GM18498 (cell line): ENCODE results near the gene FBXL14.
"Not testable (repeated sequence)": the region's sequence is repeated elsewhere in the genome, so short reads cannot be mapped to it uniquely, and the experiment has no call there.

Source experiments
- ATAC-seq: cut with Tn5 transposase; IDR thresholded peaks from one replicate; pipeline ENCODE4 v1.9.1; 2021; ENCODE audit warnings: mild to moderate bottlenecking, moderate library complexity; ENCODE audit not compliant: unreplicated experiment

The FBXL14 gene

DNA sequence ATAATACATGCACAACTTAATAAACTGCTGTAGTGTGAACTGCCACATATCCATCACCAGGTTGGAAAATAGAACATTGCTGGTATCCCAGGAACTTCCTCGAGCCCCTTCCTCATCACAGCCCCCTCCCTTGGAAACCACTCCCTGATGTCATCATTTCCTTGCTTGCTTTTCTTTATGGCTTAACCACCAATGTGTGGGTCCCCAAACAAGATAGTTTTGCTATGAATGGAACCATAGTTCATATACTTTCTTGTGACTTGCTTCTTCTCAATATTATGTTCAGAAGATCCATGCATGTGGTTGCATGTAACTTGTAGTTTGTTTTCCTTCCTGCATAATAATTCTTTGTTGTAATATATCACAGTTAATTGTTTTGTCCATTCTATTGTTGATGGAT lies 25.7 kb upstream of the FBXL14 start:
- ATAC-seq, result no peak

DNA sequence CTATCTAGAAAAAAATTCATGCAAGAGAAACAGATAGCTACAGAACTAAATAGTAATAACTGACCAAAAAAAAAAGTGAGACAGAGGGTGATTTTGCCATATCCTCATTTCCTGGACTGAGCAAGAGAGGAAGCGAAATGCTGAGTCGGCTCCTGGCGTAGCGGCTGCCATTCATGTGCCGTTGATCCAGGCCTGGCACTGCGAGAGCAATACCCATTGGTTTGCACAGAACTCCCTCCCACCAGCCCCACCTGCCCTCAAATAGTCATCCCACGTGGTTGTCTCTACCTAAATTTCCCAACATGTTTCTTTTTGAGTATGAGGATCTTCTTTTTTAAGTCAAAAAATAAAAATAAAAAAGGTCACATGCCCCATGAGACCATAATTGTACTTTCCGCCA lies 25.2 kb upstream of the FBXL14 start:
- ATAC-seq, result peak; percentile 50

DNA sequence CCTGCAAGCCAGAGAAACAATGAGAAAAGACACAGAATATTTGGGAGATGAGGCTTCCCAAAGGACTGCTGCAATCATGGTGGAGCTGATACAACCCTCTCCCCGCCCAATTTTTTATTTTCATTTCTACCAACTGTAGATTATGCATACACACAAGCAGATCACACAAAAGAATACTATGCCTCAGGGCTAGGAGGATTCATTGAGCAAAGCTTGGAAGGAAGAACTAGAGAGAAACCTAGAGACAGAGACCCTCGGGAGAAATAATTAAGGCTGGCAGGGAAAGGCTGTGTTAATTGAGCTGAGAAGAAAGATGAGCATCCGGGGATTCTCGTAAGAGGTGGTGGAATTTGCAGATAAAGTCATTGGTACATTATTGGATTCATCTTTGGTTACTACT lies 24.8 kb upstream of the FBXL14 start:
- ATAC-seq, result no peak

DNA sequence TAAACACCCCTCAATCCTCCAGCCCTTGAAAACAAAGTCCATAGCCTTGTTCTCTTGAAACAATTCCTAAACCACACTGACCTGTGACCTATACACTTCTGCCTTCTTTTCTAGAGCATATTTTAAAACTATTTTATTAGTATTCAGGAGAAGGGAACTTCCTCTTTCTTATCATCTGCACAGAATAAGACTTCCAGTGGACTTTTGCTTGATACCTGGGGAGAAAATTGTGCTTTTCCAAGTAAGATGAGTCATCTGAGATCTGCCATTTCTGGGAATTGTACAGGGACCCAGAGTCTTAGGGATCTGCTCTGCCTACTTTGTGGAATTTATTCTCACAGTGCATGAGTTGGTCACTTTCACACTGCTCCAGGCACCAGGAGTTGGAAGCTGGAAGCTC lies 24.1 kb upstream of the FBXL14 start:
- no peak for ATAC-seq

DNA sequence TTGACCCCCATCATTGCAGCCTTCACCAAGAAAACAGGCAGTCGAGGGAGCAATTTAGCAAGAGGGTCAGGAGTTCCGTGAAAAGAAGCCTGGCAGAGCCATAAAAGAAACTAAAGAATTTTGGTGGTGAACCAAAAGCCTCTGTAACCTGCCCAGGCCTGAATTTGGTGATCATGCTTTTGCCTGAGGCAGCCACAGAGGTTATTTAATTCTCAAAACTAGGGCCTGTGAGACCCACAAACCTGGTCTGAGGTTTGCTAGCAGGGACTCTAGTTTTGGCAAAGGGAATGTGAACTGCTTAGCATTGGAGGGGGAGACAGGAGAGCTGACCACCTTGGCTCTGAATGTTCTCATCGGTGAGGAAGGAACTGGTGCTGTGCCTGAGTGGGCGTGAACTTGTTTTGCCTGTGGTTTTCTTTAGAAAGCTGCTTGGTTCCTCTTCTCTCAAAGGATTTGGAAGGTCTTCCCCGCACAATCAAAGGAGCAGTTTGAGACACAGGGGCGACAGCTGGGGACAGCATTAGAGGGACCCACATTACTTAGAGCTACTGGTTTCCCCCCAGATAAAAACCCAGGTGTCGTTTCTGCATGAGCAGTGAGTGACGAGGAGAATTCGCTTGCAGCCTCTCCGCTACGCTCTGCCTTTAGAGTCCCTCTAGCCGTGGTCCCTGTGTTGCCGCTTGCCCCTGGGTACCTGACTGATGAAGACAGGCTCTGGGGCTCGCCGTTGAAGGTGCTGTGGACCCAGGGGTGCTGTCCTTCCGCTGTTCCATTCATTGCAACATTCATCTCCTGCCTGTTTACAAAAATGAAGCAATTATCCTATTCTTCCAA lies 22.1 kb upstream of the FBXL14 start:
- ATAC-seq, result no peak

DNA sequence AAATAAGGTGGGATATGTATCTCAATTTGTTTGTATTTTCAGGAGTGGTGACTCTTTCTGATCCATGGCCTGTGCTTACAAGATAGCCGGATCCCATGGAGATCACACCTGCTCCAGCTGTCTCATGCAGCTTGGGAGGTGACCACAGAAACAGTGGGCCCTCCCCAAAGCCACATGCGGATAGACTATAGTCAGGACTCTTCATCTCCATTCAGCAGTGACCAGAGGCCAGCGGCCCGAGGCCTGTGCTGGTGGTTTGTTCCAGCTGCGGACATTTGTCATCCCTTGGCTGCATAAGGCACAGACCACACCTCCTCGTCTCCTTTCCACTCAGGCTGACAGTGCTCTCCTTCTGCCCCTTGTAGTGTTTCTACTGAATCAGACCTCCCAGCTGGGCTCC lies 20.0 kb upstream of the FBXL14 start:
- no peak for ATAC-seq

DNA sequence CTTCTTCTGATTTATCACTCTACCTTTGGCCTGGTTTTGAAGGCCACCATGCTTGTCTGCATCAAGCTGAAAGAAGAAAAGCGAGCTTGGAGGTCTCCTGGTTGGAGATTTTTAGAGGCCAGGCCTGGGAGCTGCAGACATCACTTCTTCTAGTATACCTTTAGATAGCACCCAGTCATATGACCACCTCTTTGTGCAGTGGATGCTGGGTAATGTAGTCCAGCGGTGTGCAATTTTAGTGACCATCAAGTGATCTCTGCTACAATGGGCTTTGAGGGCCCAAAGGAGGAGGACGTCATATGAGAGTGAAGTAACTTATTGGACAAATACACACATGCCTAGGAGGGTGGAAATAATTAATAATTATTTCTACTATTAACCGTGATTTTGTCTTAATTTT lies 19.5 kb upstream of the FBXL14 start:
- ATAC-seq, result no peak

DNA sequence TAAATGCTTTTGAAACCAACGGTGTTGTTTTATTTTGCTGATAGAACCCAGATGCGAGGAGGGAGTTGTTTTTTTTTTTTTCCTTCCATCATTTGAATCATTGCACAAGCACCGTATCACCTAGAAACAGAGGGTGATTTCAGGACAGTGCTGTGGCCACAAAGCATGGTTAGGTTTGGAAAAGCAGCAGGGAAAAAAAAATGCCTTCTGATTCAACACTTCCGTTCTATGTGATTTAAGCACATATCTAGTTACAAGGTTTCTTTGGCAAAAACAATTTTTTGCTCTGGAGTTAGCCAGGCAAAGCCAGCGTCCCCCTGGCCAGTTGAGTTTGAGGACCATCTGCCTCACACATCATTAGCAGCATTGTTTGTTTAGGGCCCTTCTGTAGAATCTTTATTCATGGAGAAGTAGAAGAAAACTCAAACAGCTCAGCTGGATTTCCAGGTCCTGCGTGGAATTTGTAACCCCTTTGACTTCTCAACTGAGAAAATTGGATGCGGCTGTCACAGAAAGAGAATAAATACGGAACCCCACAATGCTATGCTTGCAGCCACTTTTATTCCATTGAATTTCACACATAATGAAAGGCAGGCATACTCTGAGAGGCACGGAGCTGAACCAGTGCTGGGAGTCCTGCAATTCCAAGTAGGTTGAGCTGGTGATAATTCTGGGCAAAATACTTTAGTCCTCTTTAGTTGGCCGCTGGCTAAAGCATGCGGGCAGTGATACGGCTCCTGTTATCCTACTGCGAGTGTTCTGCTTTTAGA lies 17.6 kb upstream of the FBXL14 start:
- ATAC-seq, result no peak

DNA sequence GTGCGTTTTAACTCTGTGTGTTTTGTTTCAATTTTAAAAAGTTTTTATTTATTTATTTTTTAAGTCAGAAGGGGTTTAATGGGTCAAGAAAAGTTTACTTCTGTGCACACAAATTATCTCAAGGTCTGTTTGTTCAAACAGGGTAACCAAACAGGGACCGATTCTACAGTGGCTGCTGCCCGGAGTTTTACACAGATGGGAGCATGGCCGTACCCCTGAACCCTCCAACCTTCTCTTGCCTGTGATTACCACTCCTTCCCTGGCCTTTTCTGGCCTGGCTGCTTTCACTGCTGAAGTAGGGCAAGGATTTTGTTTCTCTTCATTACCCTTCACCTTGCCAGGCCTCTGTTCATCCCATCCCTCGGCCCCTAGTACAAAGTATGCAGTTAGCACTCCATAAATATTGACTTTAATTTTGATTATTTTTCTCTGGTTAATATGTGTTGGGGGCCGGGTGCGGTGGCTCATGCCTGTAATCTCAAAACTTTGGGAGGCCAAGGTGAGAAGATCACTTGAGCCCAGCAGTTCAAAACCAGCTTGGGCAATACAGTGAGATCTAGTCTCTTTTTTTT lies 15.8 kb upstream of the FBXL14 start:
- ATAC-seq, result no peak

DNA sequence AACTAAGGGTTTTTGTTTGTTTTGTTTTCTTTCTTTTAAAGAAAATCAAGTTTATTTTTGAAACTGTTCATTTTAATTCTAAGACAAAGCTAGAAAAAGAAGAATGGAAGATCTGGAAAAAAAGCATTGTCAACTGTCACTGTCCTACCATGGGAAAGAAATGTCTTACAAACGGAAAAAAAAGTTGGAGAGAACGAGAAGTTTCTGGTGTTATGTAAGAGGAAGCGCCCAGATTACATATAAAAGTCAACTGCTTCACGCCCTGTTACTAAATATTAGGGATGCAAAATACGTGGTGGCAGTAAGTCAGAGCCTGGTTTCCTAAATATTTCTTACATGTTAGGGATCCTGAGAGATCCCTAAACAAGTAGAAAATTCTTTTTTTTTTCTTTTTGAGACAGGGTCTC lies 14.3 kb upstream of the FBXL14 start:
- ATAC-seq, result no peak

DNA sequence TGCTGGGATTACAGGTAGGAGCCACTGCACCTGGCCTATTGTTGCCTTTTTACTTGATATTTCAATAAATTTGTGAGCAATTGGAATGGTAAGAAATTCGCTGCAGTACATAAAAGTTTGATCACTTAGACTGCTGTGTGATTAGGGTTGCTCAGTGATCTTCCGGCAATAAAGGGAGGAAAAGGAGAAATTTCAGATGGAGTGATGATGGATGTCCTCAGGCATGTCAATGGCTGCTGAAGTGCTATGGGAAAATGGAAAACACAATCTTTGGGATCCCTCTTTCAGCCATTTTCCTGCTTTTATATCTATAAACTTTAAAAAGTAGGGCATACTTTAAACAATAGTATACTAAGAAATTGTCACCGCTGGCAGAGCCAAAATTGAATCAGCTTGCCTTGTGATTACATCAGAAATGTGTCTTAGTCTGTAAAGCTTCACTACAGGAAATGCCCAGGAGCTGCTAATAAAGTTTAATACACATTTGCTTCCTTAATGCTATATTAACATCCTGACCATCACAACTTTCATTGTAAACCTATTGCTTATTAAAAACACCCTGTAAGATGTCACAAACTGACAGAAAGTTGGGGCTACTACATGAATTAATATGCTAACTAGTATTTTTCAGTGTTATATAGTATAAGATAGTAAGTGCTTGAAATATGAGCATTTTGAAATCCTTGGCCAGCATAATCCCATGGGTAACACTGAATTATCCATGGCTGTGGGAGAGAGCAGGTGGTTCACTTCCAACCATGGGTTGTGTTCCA lies 13.7 kb upstream of the FBXL14 start:
- no peak for ATAC-seq

DNA sequence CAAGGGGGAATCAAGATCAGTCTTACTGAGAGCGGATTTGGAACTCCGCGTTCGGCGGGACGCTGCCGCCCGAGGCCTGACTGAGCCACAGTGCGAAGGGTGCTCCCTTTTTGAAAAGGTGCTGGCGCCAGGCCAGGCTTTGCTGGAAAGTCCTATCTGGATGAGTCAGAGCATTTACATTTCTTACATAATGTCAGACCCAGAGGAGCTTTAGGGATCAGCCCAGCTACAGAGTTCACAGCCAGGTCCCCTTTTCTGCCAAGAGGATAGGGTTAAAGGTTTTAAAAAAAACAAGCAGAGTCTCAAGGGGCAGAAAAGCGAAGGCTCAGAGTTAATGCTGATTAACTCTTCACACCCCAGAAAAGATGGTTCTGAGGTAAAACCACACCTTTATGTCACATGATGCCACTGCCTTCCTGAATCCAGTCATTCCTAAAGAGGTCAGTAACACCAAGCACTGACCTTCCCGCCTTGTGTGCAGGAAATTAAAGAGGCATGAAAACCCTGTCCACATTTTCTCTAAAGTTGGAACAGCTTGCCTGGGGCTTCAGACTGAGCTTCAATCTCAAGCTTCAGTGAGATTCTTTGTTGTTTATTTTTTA lies 11.7 kb upstream of the FBXL14 start:
- peak; percentile 66 for ATAC-seq

DNA sequence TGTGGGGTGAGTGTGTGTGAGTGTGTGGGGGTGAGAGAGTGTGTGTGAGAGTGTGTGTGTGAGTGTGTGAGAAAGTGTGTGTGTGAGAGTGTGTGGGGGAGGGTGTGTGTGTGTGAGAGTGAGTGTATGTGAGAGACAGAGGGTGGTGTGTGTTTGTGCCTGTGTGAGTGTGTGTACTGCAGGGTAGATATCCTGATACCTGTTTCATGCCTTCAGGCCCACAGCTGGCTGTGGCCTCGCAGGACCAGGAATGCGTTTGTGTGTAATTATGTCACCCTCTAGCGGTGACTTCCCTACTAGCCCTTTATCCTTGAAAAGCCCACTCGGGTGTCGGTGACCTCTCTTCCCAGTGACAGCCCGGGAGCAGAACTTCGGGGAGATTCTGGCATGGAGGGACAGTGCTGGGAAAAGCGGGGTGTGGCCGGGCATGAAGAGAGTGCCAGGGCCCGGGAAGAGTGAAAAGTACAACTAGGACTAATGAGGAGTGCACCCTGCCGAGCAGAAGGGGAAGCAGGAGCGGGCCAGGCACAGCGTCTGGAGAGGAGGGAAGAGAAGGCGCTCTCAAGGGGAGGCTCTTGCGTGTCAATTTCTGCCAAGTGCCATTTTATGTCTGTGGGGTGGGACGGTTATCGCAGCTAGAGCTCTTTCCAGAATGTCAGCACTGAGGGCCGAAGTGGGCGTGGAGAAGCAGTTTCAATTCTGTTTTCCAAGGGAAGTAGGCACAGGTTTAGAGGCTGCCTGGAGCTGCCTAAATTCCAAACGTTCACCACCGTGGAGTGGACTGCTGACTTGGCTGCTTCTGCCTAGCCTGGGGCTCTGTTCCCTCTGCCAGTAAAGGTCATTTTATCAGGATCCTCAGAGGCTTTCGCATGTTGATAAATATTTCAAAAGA lies 11.0 kb upstream of the FBXL14 start:
- peak; percentile 48 for ATAC-seq

DNA sequence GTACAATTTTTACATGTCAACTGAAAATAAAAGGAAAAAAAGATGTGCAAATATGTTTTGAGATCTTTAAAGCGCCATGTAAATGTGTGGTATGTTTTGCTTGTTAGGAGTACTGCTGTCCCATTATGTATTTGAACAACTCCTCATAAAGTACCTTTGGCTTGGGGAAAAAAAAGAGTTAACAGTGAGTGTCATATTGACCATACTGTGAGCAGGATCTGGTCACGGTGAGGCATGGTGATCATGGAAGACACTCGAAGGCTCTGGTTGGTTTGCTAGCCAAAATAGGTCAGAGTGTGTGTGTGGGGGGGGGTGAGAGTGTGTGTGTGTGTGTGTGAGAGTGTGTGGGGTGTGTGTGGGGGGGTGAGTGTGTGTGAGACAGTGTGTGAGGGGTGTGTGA lies 10.1 kb upstream of the FBXL14 start:
- no peak for ATAC-seq

DNA sequence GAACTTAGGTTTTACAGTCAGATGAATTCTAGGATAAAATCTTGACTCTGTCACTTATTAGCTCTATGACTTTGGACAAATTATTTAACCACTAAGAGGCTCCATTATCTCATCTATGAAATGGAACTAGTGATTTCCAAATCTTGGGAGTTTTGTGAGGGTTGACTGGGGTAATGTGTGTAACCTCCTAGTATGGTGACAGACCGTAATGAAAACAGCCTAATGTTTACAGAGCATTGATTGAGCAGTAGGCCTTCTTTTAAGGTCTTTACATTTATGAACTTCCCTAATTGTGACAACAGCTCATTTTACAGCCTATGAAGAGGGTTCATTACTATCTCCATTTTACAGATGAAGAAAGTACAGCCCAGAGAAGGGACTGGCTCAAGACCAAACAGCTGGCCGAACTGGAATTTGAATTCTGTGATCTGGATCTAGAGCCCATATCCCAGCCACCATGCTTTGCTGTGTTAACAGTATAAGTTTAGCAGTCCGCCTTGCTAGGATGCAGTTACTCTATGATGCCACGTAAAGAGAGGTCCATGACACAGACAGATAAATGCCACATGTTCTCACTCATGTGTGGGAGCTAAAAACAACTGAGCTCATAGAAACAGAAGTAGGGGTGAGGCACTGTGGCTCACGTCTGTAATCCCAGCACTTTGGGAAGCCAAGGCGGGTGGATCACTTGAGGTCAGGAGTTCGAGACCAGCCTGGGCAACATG lies 9.1 kb upstream of the FBXL14 start:
- no peak for ATAC-seq

DNA sequence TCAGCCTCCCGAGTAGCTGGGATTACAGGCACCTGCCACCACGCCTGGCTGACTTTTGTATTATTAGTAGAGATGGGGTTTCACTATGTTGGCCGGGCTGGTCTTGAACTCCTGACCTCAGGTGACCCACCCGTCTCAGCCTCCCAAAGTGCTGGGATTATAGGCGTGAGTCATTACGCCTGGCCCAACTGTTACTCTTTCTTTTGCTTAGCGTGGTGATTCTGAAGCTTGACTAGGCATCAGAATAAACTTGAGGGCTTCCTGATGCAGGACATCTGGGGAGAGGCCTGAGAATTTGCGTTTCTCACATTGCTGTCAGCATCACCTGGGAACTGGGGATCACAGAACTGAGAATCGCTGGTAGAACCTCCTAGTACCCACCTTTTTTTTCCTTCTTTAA lies 8.3 kb upstream of the FBXL14 start:
- not testable (repeated sequence) for ATAC-seq

DNA sequence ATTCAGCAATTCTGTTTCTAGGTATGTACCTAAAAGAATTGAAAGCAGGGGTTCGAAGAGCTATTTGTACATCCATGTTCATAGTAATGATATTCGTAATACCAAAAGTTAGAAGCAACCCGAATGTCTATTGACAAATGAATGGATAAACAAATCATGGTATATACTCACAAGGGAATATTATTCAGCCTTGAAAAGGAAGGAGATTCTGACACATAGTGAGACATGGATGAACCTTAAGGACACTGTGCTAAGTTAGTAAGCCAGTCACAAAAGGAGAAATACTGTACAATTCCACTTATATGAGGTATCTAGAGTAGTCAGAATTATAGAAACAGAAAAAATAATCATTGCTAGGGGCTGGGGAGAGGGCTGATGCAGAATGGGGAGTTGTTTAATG lies 4.4 kb upstream of the FBXL14 start:
- ATAC-seq, result no peak

DNA sequence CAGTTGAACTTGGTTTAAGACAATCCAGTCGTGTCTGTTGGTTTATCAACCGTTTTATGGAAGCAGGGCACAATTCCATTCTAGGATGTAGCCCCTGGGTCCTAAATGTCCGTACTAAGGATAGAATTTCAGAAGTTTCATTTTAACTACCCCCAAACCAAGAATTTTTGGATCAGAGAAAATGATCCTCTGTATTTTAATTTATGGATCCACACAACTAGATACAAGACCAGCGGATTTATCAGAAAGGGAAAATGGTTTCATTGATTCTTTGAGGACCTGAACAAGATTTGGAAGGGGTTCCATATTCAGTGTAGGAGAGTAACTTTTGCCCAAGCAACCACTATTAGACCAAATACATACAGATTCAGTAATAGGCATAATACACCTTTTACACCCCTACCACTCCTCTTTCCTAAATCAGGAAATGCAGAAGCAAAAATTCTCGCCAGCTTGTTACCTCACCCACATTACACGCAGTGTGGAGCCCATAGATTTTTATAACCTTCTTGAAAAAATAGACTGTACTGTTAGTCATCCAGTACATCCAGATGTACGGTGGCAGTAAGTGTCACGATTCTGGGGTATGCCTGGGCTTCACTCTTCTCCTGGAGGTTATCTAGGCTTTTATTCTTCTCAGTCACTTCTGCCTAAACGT lies 1.4 kb upstream of the FBXL14 start:
- ATAC-seq, result no peak
